ENCODE measurements around the gene ZNF800.

Gene ZNF800

DNA sequence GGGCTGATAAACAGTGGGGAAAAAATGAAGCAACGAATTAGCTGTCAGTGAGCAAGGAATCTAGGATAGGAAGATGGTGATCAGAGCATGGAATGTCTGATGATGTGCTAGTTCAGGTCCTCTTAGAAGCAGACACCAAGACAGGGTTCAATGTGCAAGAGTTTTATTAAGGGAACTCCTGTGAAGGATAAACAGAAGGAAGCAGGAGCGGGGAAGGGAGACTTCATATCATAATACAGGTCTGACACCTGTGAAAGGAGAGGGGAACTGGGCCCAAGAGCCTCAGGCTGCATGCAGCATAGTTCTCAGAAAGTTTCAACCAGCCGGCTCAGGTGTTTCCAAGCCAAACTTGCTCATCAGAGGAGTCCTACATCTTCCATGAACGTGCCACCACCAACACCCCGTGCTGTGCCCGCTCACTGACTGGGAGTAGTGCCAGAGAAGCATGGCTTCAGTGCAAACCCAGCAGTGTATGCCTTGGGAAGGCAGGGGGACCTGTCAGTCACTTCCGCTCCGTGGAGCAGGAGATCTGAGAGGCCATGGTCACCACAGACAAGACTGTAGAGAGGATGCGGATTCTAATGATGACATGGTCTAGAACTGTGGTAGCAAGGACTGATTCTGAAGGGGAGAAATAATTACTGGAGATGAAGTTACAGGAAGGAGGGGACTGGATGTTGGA, 45.8 kb downstream of the ZNF800 start:
- no peak for DNase-seq (ENCODE audit: low read depth)

DNA sequence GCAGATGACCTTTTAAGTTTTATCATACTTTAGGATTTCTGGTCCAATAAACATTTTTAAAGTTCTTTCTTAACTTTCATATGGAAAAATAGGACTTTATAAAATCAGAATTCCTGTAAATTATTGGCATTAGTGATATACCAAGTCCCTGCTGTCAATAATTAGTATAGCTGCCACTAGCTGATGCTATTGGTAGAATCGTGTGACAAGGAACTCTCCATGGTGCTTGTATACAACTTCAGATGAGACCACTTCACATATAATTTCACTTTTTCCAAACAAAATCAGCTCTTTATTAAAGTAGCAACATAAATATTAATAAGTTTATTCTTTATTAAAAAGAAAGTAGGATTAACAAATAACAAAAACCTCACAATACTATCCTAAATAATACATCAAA, 49.9 kb downstream of the ZNF800 start:
- no peak for DNase-seq (ENCODE audit: low read depth)

DNA sequence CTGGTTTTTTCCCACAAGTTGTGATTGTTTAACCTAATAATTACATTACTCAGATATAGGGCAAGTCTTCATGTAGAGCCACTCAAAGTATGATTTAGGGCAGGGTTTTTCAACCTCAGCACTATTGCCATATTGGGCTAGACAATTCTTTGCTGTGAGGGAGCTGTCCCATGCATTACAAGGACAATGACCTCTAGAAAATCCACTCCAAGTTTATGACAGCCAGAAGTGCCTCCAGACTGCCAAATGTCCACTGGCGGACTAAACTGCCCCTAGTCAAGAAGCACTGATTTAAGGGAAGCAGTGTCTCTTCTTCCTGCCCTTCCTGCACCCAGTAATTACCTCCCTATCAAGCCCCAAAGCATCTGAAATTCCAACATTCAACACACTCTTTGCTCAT, 54.4 kb downstream of the ZNF800 start:
- DNase-seq (ENCODE audit: low read depth): no peak

DNA sequence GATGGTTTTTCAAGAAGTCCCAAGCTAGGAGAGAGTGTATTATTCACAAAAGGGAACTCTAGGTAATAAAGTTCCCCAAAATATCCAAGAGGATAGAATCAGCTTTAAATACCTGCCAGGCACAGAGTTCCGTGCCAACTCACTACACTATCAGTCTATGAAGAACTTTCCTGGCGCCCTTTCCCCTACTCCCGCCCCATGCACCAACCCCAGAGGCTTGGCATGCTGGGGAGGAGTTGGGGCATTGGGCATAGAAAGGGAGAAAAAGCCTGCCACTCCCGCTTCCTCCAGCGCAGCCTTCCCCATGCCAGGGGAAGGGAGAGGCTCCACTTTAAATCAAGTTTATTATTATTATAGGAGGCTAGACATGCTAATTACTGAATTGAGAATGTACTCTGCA, 54.9 kb downstream of the ZNF800 start:
- no peak for DNase-seq (ENCODE audit: low read depth)

DNA sequence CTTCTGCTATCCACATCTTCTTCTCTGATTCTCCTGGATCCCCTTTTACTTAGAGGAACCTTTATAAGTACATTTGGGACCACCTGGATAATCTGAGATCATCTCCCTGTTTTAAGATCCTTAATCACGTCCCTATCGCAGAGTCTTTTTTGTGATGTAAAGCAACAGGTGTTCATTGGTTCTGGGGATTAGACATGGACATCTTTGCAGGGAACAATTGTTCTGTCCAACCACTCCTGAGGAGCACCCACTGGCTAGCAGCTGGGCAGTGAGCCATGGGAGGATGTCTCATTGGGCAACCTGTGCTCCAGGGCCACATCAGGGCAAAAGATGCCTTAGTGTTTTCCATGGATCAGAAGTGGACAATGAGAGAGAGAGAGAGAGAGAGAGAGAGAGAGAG, 56.0 kb downstream of the ZNF800 start:
- DNase-seq (ENCODE audit: low read depth): no peak

DNA sequence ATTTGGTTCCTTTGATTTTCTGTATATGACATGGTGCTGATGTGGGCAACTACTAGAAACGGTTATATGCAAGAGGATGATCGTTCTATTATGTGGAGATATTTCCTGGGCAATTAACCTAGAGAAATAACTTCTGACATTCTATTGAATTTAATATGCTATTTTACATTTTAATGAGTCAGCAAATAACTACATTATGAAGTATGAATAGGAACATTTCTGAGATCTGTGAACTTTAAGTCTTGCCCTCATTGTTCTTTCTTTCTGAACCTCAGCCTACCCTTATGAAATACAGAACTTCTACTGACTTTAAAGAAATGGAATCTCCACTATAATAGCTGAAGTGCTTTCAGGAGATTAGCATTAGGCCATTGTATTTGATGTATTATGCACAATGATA, 59.6 kb downstream of the ZNF800 start:
- DNase-seq (ENCODE audit: low read depth): no peak

DNA sequence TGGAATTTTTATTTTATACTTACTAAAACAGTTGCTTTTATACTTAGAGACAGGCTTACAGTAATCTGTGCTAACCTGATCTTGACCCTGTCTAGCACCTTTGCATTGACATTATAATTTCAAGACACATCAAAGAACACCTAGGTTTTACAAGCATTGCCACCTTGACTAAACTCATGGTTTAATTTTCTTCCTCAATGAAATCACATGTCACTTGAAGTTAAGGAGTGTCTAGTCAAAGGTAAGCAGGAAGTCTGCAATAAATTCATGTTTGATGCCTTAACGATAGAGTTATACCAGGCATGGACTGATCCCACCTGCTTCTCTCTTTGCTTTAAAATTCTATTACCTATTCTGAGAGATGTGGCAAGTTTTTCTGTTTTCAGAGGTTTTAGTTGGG, 62.4 kb downstream of the ZNF800 start:
- DNase-seq (ENCODE audit: low read depth): no peak

DNA sequence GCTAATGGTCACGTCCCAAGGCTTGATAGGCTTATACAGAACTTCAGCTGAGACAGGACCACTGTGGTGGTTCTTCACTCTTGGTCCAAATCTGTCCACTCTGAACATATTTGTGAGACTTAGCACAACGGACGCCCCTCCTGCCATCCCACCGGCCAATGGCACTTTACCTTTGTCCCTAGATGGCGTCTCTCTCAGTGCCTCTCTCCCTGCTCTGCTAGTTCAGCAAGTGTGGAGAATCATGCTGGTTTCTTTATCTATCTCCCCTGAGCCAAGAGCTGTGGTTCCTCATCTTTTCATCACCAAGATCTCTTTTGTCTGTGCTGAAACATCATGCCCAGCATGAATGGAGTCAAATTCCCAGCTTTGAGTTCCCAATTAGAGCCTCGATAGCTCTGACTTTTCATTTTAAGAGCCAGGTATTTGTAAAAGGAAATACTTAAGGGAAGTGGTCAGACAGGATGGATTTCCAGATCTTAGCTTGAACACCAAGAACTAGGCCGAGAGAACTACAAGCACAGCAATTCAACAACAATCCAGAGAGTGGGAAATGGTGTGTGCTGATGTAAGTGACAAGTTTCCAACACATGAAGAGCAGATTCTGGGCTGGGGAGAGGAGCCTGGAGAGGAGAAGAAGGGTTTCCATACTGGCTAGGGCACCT, 69.5 kb downstream of the ZNF800 start:
- no peak for DNase-seq (ENCODE audit: low read depth)

DNA sequence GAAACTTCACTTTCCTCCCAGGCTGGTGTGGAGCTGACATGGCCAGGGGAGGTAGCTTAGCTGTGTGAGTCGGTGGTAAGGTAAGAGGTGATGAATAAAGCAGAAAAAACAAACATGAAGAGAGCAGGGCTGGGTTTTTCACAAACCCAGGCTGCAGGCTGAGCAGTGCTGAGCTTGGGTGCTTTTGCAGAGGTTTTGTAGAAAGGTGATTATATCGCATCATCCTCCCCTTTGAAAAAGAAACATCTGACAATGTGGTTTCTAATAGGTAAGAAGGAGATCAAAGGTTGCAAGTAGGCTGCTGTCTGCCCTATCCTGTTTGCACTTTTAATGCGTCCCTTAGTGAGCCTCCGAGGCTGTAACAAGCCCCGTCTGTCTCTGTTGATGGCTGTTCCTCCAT, 70.2 kb downstream of the ZNF800 start:
- DNase-seq (ENCODE audit: low read depth): no peak

DNA sequence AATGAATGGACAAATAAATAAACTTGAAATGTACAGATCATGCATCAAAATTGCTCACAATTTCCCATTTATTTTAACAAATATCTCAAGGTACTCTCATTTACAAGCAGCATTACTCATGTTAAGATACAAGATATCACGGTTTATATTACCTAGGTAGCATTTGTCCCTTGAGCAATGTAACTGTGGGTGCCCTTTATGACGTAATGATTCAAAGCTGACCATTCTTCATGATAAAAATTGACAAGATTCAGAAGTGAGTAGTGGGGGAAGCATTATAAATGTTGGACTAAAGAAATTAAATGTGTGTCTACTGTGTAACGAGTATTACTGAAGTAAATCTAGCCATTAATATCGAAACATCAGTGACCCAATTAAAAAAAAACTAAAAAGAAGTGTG, 71.5 kb downstream of the ZNF800 start:
- DNase-seq (ENCODE audit: low read depth): no peak

Measured in activated T-cell treated with anti-CD3 and anti-CD28 coated beads for 24 hours (primary cell).